GM21528 (cell line): ENCODE results near the gene HELB.

Source experiments
- ATAC-seq: cut with Tn5 transposase; IDR thresholded peaks from one replicate; pipeline ENCODE4 v1.9.1; 2021; ENCODE audit warnings: mild to moderate bottlenecking, moderate library complexity; ENCODE audit not compliant: unreplicated experiment, low FRiP score

HELB gene

DNA sequence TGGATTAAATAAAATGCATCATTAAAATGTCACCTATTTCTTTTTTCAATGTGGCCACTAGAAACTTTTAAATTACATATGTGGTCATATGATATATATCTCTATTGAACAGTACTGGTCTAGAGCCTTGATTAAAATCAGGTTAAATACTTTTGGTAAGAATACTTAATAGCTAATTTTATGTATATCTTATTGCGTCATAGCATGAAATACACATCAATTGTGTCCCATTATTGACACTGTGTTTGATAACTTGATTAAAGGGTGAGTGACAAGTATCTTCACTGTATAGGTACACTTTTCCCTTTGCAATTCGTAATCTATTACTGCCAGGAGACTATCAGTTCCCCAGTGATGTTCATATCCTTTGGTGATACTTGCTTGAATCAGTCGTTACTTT is 4.4 kb upstream of the HELB start:
- ATAC-seq = no peak

DNA sequence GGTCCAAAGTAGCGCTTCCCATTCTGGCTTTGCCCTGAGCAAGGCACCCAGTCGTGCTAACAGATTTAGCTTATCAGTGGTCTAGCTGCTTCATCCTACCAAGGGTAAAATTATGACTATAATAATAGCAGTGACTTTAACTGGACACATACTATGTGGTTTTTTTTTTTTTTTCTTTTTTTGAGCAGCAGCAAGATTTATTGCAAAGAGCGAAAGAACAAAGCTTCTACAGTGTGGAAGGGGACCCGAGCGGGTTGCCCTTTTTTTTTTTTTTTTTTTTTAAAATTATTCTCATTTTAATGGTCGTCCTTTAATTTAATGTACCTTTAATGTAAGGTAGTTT is 505 bp downstream of the HELB start:
- no peak for ATAC-seq

DNA sequence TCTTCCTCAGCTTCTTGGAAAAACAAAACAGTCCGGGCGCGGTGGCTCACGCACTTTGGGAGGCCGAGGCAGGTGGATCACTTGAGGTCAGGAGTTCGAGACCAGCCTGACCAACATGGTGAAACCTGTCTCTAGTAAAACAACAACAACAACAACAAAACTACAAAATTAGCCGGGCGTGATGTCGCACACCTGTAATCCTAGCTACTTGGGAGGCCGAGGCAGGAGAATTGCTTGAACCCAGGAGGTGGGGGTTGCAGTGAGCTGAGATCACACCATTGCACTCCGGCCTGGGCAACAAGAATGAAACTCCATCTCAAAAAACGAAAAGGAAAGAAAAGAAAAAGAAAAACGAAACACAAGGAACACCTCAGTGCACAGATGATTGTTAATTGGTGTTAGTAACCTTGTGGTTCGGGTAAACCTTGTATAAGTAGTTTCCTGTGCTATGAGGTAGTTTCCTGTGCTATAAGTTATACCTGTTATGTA is 1.1 kb downstream of the HELB start:
- peak; percentile 35 for ATAC-seq

DNA sequence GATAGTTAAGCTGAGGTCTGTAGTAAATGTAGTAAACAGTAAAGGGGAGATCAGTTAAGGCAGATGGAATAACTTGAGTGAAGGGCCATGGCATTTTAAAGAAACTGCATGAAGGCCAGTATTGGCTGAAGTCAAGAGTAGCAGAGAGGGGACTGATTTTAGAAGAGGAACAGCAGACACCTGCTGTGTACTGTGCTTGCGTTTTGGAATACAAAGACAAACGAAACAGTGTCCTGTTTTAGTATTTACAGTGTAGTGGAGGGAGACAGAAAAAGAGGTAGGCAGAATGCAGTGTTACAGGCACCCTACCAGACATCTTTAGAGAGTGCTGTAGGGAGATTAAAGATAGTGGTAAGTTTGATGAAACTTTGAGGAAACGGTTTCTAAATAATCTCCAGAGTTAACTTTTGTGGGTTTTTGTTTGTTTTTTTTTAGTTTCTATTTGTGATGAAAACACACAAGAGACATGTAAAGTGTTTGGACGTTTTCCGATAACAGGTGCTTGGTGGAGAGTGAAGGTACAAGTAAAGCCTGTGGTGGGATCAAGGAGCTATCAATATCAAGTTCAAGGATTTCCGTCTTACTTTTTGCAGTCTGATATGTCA is 2.1 kb downstream of the HELB start:
- ATAC-seq = no peak

DNA sequence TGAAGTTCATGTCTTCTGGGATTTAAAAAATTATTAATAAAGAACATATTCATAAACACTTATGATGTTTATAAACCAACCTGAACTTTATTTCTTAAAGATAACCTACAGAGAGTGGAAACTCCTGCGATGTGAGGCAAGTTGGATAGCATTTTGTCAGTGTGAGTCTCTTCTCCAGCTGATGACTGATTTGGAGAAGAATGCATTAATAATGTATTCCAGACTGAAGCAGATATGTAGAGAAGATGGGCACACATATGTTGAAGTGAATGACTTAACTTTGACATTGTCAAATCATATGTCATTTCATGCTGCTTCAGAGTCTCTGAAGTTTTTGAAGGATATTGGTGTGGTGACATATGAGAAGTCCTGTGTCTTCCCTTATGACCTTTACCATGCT is 7.3 kb downstream of the HELB start:
- ATAC-seq = no peak

DNA sequence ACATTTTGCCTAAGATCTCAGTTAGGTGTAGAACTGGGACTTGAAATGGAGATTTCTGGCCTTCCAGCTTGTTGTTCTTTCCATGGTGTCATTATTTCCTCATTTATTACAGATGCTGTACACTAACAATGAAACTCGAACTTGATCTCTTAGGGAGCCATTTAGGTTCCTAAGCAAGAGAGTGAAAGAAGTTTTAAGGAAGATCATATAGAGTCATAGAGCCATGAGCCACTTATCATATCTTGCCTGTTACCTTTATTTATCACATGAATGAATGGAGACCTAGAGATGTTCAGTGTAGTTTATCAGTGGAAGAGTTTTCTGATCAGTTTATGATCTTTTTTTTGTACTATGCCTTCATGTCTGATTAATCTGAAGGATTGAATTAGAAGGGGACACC is 9.9 kb downstream of the HELB start:
- ATAC-seq = no peak

DNA sequence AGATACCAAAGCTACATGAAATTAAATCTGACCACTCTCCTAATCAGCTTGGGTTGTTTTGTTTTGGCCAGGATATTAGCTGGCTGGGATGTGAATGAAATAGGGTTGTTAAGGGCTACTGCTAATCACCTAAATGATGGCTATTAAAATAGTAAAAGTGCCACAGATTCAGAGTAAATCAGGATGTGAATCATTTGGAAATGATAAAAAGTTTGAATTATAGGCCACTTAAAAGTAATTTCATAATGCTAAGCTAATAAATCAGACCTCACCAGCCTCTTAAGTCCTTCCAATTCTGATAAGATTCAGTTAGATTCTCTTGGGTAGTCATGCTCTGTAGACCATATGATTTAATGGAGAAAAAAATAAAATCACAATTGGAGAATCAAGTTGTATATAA is 12.0 kb downstream of the HELB start:
- ATAC-seq = no peak

DNA sequence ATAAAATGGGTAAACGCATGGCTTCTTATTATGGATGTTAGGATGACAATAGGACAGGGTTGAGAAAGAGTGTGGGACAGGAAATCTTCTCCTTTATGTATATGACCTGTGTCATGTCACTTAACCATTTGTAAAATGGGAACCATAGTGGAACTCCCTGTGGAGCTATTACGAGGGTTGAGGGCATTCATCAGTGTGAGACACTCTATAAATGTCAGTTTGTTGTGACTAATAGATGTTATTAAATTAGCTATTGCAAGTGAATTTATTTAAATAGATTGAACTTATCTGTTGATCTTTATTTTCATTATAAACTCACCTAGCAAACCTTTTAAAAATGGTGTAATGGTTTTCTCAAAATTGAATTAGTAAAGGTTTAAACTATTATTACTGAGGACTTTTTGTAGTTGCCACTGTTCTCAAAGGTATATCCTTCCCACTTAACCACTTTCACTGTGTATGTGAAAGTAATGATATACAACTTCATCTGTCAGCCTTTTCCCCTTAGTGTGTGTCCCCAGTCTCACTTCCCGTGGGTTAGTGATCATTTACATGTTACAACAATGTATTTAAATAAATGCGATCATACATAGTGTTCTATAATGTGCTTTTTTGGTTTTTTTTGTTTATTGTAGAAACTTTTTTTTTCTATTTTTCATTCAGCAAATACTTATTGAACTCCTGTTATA is 17.1 kb downstream of the HELB start:
- ATAC-seq = peak; percentile 67

DNA sequence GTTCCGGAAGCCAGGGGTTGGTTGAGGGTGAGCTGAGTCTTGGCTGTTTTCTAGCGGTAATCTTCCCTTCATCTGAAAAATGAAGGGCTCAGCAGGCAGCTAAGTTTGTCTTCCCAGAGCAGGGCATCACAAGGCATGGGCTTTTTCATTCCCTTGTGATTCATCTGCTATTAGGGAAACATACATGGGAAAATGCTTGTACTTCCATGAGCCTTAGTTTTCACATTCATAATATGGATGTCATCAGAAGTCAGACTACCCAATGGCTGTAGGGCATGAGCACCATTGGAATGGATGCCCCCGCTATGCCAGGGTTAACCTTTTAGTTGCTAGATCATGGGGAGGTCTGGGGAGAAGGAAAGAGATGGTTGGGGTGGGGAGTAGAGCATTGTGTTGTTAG is 18.7 kb downstream of the HELB start:
- ATAC-seq = no peak

DNA sequence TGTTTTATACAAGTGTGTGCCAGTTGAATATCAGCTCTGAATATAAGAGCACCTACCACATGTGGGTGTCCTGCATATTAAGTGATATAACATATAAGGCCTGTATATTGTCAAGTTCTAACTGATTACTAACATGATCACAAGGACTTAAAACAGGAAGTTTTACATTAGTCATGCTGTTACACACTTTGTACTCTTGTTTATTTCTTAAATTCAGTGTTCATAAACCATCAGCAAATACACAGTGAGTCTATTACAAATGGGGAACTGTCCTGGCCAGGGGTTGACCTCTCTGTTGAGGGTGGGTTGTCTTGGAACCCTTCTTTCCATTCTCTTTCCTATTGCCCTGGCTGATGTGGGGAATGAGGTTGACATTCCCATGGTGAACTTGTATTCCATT is 19.1 kb downstream of the HELB start:
- no peak for ATAC-seq

DNA sequence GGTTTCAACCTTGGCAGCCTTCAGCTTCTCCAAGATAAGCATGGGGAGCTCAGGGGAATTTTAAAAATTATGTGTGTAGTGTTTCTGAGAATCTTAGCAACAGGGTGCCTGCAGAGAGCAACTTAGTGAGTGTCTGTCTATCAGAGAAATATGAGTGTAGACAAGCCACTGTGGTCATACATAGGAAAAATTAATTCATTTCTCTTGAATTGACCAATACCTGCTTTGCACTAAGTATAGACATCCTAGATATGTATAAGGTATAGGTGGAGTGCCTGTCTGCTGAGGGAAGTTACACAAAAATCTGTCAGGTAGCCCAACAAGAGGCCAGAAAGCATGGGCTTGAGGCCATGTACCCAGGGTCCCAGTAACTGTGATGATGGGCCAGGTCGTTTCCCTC is 20.7 kb downstream of the HELB start:
- no peak for ATAC-seq

DNA sequence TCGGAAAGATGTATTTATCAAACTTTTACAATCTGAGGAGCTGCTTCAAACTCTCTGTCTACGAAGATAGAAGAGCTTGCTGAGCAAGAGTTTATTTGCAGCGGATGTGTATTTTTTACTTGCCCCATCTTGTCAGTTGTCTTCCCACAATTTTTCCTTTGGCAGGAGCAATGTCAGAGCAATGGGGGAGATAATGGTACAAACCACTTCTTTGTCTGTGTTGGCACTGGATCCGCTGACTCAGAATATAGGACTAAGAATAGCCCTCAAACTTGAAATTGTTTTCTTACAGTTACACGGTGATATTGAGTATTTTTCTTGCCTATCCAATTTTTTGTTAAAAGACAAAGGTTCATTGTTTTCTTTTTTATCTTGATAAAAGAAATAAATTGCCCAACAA is 27.6 kb downstream of the HELB start:
- no peak for ATAC-seq

DNA sequence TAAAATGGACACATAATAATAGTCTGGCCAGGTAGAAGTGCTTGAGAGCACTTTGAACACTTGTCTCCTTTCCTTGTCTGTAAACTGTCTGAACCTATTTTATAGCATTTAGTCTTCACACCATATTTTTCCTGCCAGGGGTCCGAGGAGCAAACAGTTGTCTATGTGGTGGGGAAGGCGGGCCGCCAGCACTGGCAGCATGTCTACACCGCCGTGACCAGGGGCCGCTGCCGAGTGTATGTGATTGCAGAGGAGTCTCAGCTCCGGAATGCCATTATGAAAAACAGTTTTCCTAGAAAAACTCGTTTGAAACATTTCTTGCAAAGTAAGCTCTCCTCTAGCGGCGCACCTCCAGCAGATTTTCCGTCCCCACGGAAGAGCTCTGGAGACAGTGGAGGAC is 28.7 kb downstream of the HELB start:
- no peak for ATAC-seq

DNA sequence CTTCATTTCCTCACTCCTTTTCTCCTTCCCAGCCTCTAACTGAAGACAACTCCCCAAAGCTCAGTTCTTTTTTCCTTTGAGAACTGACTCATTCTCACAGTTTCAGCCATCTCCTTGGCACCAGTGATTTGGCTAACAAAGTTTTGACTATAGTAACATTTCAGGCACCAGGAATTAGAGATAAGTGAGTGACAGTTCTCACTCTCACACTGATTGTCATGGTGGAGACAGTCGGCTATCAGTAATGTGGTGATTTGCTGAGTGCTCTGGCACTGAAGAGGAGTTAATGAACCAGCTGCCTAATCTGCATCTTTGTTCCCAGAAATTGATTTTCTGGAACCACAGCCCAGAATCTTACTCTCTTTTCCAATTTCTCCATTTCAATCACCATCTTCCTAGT is 29.5 kb downstream of the HELB start:
- ATAC-seq = no peak

DNA sequence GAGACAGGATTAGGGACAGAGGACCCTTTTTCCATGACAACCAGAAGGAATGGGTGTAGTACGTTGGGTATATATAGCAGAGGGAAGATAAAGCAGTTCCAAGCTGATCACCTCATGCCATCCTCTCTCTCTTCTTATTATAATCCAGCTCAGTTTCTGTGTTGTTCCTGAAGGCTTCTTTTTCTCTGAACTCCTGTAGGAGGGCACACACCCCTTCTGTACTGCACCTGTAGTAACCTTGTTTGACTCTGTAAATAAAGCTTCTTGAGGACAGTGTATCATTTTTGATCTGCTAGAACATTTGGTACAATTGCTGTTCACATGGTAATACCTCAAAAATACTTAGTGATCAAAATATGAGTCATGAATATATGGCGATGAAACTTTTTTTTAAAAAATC is 33.5 kb downstream of the HELB start:
- ATAC-seq = no peak

DNA sequence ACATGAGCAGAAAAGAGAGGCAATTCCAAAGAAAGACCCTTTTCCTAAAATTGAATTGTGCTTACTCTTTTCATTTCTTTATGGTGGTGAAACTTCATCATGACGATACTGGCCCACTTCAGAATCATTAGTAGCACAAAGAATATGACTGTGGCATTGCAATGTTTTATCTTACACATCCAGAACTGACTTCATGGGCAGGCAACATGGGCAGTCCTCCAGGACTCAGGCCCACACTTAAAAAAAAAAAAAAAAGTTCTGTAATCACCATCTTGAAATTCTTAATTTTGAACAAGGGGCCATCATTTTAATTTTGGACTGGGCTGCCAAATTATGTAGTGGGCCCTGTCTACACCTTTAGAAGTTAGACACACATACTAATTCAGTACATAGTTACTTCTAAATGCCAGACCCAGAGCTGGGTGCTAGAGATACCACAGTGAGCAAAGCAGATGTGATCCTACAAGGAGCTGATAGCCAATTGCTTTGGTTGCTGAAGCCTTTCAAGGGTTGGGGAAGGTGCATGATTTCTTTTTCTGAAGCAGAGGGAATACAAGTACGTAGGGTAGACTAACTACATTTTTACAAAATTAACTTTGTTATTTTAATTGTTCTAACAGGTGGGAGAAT is 35.2 kb downstream of the HELB start:
- no peak for ATAC-seq

DNA sequence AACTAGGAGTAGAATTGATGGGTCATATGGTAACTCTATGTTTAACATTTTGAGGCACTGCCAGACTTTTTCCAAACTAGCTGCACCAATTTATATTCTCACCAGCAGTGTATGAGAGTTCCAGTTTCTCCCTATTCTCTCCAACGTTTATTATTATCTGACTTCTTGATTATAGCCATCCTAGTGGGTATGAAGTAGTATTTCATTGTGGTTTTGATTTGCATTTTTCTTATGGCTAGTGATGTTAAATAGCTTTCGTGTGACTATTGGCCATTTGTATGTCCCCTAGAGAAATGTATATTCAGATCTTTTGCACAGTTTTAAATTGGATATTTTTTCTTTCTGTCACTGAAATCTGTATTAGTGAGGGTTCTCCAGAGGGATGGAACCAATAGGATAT is 37.8 kb downstream of the HELB start:
- ATAC-seq = no peak

DNA sequence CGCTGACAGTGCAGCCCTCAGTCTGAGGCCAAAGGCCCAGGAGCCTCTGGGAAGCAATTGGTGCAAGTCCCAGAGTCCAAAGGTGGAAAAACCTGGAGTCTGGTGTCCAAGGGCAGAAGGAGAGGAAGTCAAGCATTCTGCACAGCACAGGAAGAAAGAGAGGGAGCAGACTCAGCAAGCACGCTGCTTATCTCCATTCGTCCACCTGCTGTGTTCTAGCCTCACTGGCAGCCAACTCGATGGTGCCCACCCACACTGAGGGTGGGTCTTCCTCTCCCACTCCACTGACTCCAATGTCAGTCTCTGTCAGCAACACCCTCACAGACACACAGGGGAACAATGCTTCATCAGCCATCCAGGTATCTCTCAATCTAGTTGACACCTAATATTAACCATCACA is 38.8 kb downstream of the HELB start:
- ATAC-seq = no peak

DNA sequence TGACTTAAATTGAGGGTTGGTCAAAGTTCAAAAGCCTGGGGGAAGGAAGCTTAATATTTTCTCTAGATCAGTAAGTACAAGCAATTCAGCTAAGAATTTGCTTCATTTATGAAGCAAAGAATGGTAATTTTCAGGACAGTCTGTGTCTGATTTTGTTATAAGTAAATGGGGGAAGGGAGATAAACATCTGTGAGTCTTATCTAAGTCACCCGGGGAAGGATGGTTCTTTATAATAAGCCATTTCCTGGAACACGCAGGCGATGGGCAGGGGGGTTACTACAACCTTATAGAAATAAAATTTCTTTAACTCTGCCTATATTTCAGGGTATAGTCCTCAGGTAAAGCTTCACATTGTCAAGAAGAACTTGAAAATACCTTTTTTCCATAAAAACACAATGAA is 42.9 kb downstream of the HELB start:
- no peak for ATAC-seq

DNA sequence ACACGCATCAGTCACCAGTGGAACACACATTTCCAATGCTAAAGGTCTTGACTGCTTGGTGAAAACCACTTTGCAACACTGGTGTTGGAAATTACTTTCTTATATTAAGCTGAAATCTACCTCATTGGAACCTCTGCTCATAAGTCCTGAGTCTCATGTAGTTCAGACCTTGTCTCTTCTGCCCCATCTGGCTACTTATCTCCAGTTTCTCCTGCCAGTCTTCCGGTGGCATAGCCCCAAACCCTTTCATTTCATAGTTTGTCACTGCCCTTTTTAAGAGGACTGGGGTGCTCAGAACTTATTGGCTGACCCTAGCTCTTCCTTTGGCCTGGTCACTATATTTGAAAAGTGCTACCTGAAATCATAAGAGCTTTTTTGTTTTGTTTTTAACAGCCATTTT is 43.7 kb downstream of the HELB start:
- ATAC-seq = no peak

DNA sequence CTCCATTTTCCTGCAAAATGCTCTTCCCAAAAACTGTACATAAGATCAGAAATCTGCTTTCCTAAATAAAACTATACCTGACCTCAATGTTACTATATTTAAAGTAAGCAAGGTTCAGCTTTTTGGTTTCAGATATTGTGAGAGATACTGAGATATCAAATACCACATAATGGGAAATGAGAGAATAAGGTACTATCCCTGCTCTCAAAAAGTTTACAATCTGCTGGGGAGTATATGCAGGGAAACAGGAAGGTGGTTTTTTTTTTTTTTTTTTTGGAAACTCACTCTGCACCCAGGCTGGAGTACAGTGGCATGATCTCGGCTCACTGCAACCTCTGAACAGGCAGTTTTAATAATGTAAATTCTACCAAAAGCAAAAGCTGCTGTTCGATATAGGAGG is 49.0 kb downstream of the HELB start:
- ATAC-seq = no peak

DNA sequence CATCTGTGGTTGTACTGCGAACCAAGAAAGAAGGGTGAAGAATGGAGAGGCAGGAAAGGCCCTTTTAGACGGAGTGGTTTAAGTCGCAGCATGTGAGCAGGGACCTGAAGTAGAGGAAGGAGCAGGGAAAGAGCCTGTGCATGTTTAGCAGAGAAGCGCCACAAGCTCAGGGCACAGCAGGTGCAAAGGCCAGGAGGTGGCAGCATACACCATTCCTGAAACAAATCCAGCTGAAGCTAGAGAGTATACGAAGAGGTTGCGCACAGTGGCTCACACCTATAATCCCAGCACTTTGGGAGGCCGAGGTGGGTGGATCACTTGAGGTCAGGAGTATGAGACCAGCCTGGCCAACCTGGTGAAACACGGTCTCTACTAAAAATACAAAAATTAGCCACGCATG is 49.9 kb downstream of the HELB start:
- ATAC-seq = no peak
